ENCODE measurements around the gene VAT1. TPM values are rescaled to one million over a fixed set of nuclear protein-coding genes. Genes with fewer than 3 reads are reported as not detected.

The VAT1 gene
- total and polyA plus RNA-seq, 2 of the 13 experiments (the other 11 are each of a cell fraction or from before 2014, with no cell fraction given), result 143 to 205 TPM

GRCh38 chr17:43024407-43025289, 2.5 kb upstream of the VAT1 start, which contains the start of gene RND2 (continued):
- TF ChIP-seq KAT8 (CRISPR knock-in tag; IDR thresholded peaks at IDR 0.05) (peak; percentile 69), ZSCAN12 (CRISPR knock-in tag; IDR thresholded peaks at IDR 0.05) (peak; percentile 71; the same call in 1 of the 2 replicates), ZNF333 (CRISPR knock-in tag; IDR thresholded peaks at IDR 0.05; ENCODE audit: borderline replicate concordance) (no peak), ZNF337 (CRISPR knock-in tag; IDR thresholded peaks at IDR 0.05; ENCODE audit: borderline replicate concordance, low read depth) (peak; percentile 85; the same call in 1 of the 2 replicates), PPARG (CRISPR knock-in tag; conservative IDR thresholded peaks at IDR 0.05) (peak; percentile 67; the same call in 1 of the 2 replicates), ZBTB38 (CRISPR knock-in tag; IDR thresholded peaks at IDR 0.05) (peak; percentile 89), REL (CRISPR knock-in tag; conservative IDR thresholded peaks at IDR 0.05) (no peak), ATF7-NPFF (CRISPR knock-in tag; IDR thresholded peaks at IDR 0.05; ENCODE audit: low read depth) (peak; percentile 56; the same call in 1 of the 2 replicates), XRCC5 (optimal IDR thresholded peaks at IDR 0.05; ENCODE audit: low read length) (peak; percentile 79), ERF (CRISPR knock-in tag; IDR thresholded peaks at IDR 0.05) (peak; percentile 92), RBAK (CRISPR knock-in tag; IDR thresholded peaks at IDR 0.05) (0 out of 2 replicates have a peak, but pooled peaks have one; percentile 23), ELF3 (CRISPR knock-in tag; IDR thresholded peaks at IDR 0.05) (peak; percentile 74), CBX1 (IDR thresholded peaks at IDR 0.05; ENCODE audit: low read depth) (peak; percentile 69), ZNF124 (CRISPR knock-in tag; IDR thresholded peaks at IDR 0.05) (peak; percentile 44; the same call in 1 of the 2 replicates), RELA (CRISPR knock-in tag; IDR thresholded peaks at IDR 0.05) (peak; percentile 62; the same call in 1 of the 2 replicates), ZBTB42 (CRISPR knock-in tag; IDR thresholded peaks at IDR 0.05) (peak; percentile 59; the same call in 1 of the 2 replicates), MNT (IDR thresholded peaks at IDR 0.05) (peak; percentile 38; the same call in 1 of the 2 replicates), CHD4 (IDR thresholded peaks at IDR 0.05; ENCODE audit: borderline replicate concordance, low read length) (0 out of 2 replicates have a peak, but pooled peaks have one; percentile 38), NR1H2 (CRISPR knock-in tag; IDR thresholded peaks at IDR 0.05; ENCODE audit: borderline replicate concordance, low read depth) (no peak), YY1 (IDR thresholded peaks at IDR 0.05; ENCODE audit: insufficient read depth, insufficient replicate concordance, low read depth, low read length) (peak; percentile 59), FOXO4 (CRISPR knock-in tag; conservative IDR thresholded peaks at IDR 0.05) (no peak), ZNF740 (CRISPR knock-in tag; IDR thresholded peaks at IDR 0.05) (peak; percentile 47; the same call in 1 of the 2 replicates), KDM5B (CRISPR knock-in tag; IDR thresholded peaks at IDR 0.05; ENCODE audit: borderline replicate concordance) (peak; percentile 52; the same call in 1 of the 2 replicates), ZSCAN29 (CRISPR knock-in tag; conservative IDR thresholded peaks at IDR 0.05) (0 out of 2 replicates have a peak, but pooled peaks have one; percentile 70)
